ENCODE measurements around the gene NCF1.
"Not testable (repeated sequence)": the region's sequence is repeated elsewhere in the genome, so short reads cannot be mapped to it uniquely, and the experiment has no call there.

DNA sequence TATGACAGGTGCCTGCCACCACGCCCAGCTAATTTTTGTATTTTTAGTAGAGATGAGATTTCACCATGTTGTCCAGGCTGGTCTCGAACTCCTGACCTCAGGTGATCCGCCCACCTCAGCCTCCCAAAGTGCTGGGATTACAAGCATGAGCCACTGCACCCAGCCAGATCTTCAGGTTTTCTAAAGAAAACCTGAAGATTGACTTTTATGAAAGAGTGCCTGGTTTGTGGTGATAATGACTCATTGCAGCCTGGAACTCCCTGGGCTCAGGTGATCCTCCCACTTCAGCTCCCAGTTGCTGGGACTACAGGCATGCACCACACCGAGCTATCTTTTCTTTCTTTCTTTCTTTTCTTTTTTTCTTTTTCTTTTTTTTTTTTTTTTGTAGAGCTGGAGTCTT is 24.8 kb downstream of the NCF1 start:
- not testable (repeated sequence) for TF ChIP-seq POLR2AphosphoS5 (IDR thresholded peaks at IDR 0.05; ENCODE audit: low read depth, low read length); SIN3A (IDR thresholded peaks at IDR 0.05; ENCODE audit: borderline replicate concordance, low read depth, low read length); JUND (IDR thresholded peaks at IDR 0.05); RXRA (IDR thresholded peaks at IDR 0.05; ENCODE audit: borderline replicate concordance, low read depth); YY1 (IDR thresholded peaks at IDR 0.05; ENCODE audit: low read depth); FOXJ3 (CRISPR knock-in tag; IDR thresholded peaks at IDR 0.05)
- TF ChIP-seq, protein P1, sequence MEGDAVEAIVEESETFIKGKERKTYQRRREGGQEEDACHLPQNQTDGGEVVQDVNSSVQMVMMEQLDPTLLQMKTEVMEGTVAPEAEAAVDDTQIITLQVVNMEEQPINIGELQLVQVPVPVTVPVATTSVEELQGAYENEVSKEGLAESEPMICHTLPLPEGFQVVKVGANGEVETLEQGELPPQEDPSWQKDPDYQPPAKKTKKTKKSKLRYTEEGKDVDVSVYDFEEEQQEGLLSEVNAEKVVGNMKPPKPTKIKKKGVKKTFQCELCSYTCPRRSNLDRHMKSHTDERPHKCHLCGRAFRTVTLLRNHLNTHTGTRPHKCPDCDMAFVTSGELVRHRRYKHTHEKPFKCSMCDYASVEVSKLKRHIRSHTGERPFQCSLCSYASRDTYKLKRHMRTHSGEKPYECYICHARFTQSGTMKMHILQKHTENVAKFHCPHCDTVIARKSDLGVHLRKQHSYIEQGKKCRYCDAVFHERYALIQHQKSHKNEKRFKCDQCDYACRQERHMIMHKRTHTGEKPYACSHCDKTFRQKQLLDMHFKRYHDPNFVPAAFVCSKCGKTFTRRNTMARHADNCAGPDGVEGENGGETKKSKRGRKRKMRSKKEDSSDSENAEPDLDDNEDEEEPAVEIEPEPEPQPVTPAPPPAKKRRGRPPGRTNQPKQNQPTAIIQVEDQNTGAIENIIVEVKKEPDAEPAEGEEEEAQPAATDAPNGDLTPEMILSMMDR (IDR thresholded peaks at IDR 0.05) = not testable (repeated sequence)
- TF ChIP-seq, protein P2, sequence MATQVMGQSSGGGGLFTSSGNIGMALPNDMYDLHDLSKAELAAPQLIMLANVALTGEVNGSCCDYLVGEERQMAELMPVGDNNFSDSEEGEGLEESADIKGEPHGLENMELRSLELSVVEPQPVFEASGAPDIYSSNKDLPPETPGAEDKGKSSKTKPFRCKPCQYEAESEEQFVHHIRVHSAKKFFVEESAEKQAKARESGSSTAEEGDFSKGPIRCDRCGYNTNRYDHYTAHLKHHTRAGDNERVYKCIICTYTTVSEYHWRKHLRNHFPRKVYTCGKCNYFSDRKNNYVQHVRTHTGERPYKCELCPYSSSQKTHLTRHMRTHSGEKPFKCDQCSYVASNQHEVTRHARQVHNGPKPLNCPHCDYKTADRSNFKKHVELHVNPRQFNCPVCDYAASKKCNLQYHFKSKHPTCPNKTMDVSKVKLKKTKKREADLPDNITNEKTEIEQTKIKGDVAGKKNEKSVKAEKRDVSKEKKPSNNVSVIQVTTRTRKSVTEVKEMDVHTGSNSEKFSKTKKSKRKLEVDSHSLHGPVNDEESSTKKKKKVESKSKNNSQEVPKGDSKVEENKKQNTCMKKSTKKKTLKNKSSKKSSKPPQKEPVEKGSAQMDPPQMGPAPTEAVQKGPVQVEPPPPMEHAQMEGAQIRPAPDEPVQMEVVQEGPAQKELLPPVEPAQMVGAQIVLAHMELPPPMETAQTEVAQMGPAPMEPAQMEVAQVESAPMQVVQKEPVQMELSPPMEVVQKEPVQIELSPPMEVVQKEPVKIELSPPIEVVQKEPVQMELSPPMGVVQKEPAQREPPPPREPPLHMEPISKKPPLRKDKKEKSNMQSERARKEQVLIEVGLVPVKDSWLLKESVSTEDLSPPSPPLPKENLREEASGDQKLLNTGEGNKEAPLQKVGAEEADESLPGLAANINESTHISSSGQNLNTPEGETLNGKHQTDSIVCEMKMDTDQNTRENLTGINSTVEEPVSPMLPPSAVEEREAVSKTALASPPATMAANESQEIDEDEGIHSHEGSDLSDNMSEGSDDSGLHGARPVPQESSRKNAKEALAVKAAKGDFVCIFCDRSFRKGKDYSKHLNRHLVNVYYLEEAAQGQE (IDR thresholded peaks at IDR 0.05; ENCODE audit: low read depth, low read length) = not testable (repeated sequence)

Data from SK-N-SH (cell line).